Epithelial cell of alveolus of lung (primary cell): ENCODE data around the gene ANKMY1. TPM values are rescaled to one million over a fixed set of nuclear protein-coding genes. Genes with fewer than 3 reads are reported as not detected.

ENCODE experiments used
- total RNA-seq: library from RNA; depleted of rRNA; stranded (reverse); fragments of >200 nt; gene quantifications from 2 replicates; pipeline ENCODE4 v1.2.1, GENCODE V29; 2015

The ANKMY1 gene
- total RNA-seq, result 6.9 and 24.5 TPM in 2 replicates

GRCh38 chr2:240557808-240558207 lies at the start of gene ANKMY1:
Gene ANKMY1, minus strand, starts transcription at chr2:240557988. Its CDS starts 653 bp downstream, at chr2:240557335.

DNA sequence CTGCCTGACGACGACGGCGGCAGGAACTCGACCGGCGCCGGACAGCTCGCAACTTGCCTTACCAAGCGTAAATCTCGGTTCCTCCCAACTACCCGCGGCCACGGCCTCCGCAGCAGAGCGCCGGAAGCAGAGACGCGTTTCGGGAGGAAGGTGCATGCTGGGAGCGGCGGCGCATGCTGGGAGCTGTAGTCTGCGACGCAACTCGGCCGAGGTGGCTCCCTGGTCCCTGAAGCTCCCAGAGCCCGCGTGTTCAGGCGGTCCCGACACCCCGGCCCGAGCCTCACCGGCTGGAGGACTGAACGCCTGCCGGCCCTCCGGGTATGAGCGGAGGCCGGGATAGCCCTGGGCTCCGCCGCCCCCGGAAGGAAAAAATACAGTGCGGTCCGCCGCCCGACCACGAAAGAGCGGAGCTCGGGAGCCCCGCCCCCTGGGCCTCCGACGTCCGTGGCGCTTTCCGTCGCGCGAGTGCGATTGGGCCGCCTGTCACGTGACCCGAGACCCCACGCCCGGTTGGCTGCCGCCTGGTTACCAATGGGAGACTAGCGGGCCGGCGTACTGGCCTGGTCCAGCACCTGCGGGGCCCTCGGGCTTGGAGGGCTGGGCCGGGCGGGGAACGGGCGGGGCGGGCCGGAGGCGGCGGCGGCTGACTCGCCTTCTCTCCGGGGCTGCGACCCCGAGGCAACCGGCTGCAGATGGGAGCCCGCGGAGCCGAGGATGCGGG lies 28.6 kb upstream of the ANKMY1 start, which contains the start of gene CAPN10:
Gene CAPN10 (plus strand): TSS at position 537 of the 721 bp plus-strand sequence. CDS start 178 bp downstream, at position 715.

GRCh38 chr2:240567872-240568677 lies 10.3 kb upstream of the ANKMY1 start, which contains the start of gene RNPEPL1:
Gene RNPEPL1, plus strand, starts transcription at chr2:240568484. Its CDS starts 103 bp downstream, at chr2:240568587.

DNA sequence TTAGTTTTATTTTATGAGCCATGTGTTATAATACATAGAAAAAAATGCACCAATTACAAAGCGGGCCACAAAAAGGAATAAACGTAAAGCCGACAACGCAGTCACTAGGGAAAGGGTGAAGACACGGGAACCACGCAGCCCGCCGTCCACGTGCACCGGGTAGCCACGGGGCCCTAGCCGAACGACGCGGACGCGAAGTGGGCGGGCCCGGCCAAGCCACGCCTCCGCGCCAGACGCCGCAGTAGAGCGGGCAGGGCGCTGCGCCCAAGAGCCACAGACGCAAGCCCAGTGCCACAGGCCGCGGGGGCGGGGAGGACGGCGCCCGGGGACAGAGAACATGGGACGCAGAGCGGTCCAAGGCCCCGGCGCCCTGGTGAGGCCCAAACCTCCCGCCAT lies 2.3 kb upstream of the ANKMY1 start, which contains the start of gene DUSP28:
Gene DUSP28 (plus strand): TSS at position 274 of the 396 bp plus-strand sequence. CDS start 328 bp downstream, outside the sequence.

GRCh38 chr2:240435457-240435947 lies 122.3 kb downstream of the ANKMY1 start, which contains the start of gene GPC1:
Gene GPC1, plus strand, starts transcription at chr2:240435663. Its CDS starts 256 bp downstream, at chr2:240435919.

Other genes starting within 250 kb of the ANKMY1 start
- 124 and 133 TPM in 2 replicates for gene GPC1, start 122.3 kb downstream of the ANKMY1 start, total RNA-seq
- 2.3 and 4.0 TPM in 2 replicates for gene DUSP28, start 2.4 kb upstream of the ANKMY1 start, total RNA-seq
- gene RNPEPL1, start 10.5 kb upstream of the ANKMY1 start, total RNA-seq, result 35.9 and 41.3 TPM in 2 replicates
- 13.6 and 15.6 TPM in 2 replicates for gene CAPN10, start 28.7 kb upstream of the ANKMY1 start, total RNA-seq
- gene GPR35, start 67.5 kb upstream of the ANKMY1 start, total RNA-seq, result not detected in 2 replicates
- not detected in 2 replicates for gene AQP12B, start 124.9 kb upstream of the ANKMY1 start, total RNA-seq
- not detected in 2 replicates for gene AQP12A, start 133.9 kb upstream of the ANKMY1 start, total RNA-seq